IMR-90 (cell line): ENCODE results near the gene PPFIA2. TPM values are rescaled to one million over a fixed set of nuclear protein-coding genes. Genes with fewer than 3 reads are reported as not detected.
"Not testable (repeated sequence)": the region's sequence is repeated elsewhere in the genome, so short reads cannot be mapped to it uniquely, and the experiment has no call there.

ENCODE experiments used
- ATAC-seq: fragments of 200-7000 bp; cut with Tn5 transposase; 2 replicates; pipeline ENCODE4 v1.9.1; 2020; ENCODE audit warnings: low read depth, mild to moderate bottlenecking, moderate library complexity
- BruUV-seq: library from RNA; stranded (reverse); fragments of 400-500 nt; replicated peaks from 2 replicates; lab custom pipeline; 2021; lab: Mats Ljungman, UMichigan
- CTCF ChIA-PET: fragments of 300-600 bp; formaldehyde crosslinking; extraction: SDS; loops from one replicate; lab custom pipeline; 2021; ENCODE audit warnings: antibody characterized with exemption; lab: Yijun Ruan, JAX
- POLR2A ChIA-PET: fragments of 300-600 bp; sonication (Branson Sonifier 250); formaldehyde crosslinking; loops from one replicate; lab custom pipeline; 2022; ENCODE audit warnings: antibody characterized with exemption; ENCODE audit not compliant: unreplicated experiment; lab: Charles Lee
- DNase-seq: peaks from one replicate; pipeline ENCODE4 v3.0.0; 2013
- H2AFZ ChIP-seq: replicated peaks from 2 replicates; pipeline ENCODE3; 2013; ENCODE audit warnings: low read length, mild to moderate bottlenecking; ENCODE audit not compliant: poor library complexity
- H2AK5ac ChIP-seq: 2 replicates; pipeline ENCODE4 v1.6.1; 2013; ENCODE audit warnings: low read depth, low read length, inconsistent platforms
- H2AK9ac ChIP-seq: replicated peaks from 2 replicates; pipeline ENCODE3; 2013; ENCODE audit warnings: mild to moderate bottlenecking, low read depth, low read length, moderate library complexity; ENCODE audit not compliant: poor library complexity
- H2BK120ac ChIP-seq: 2 replicates; pipeline ENCODE4 v1.6.1; 2013; ENCODE audit warnings: low read depth, low read length, inconsistent platforms
- H2BK15ac ChIP-seq: 3 replicates; pipeline ENCODE4 v1.6.1; 2013; ENCODE audit warnings: low read depth, low read length, inconsistent platforms
- H2BK20ac ChIP-seq: 2 replicates; pipeline ENCODE4 v1.6.1; 2013; ENCODE audit warnings: low read depth, mild to moderate bottlenecking, inconsistent platforms, low read length, moderate library complexity
- H2BK5ac ChIP-seq: 2 replicates; pipeline ENCODE4 v1.6.1; 2013; ENCODE audit warnings: mild to moderate bottlenecking, low read depth, low read length, inconsistent platforms; ENCODE audit not compliant: poor library complexity, severe bottlenecking
- H3K14ac ChIP-seq: replicated peaks from 2 replicates; pipeline ENCODE4 v1.6.1; 2013; ENCODE audit warnings: low read depth, low read length, inconsistent platforms
- H3K18ac ChIP-seq: 2 replicates; pipeline ENCODE4 v1.6.1; 2013; ENCODE audit warnings: low read depth, low read length, control low read depth
- H3K23ac ChIP-seq: 2 replicates; pipeline ENCODE4 v1.6.1; 2013; ENCODE audit warnings: low read depth, low read length, inconsistent platforms
- H3K27ac ChIP-seq: 2 replicates; pipeline ENCODE4 v1.5.1; 2013; ENCODE audit warnings: mild to moderate bottlenecking, control low read depth, low read length; ENCODE audit not compliant: insufficient read depth
- H3K27me3 ChIP-seq: 2 replicates; pipeline ENCODE4 v1.6.1; 2013; ENCODE audit warnings: low read length; ENCODE audit not compliant: control insufficient read depth, insufficient read depth
- H3K36me3 ChIP-seq: 2 replicates; pipeline ENCODE4 v1.6.1; 2013; ENCODE audit warnings: low read length, mixed read lengths; ENCODE audit not compliant: control insufficient read depth, insufficient read depth
- H3K4ac ChIP-seq: 2 replicates; pipeline ENCODE4 v1.6.1; 2013; ENCODE audit warnings: low read depth, low read length, inconsistent platforms
- H3K4me1 ChIP-seq: 2 replicates; pipeline ENCODE4 v1.6.1; 2013; ENCODE audit warnings: low read length, mixed read lengths; ENCODE audit not compliant: control insufficient read depth, insufficient read depth
- H3K4me2 ChIP-seq: 2 replicates; pipeline ENCODE4 v1.6.1; 2013; ENCODE audit warnings: low read depth, mild to moderate bottlenecking, control low read depth, low read length, moderate library complexity
- H3K4me3 ChIP-seq: 2 replicates; pipeline ENCODE4 v1.5.1; 2013; ENCODE audit warnings: low read depth, mild to moderate bottlenecking, control low read depth, low read length, moderate library complexity; ENCODE audit not compliant: insufficient read depth
- H3K56ac ChIP-seq: 2 replicates; pipeline ENCODE4 v1.6.1; 2013; ENCODE audit warnings: low read length, inconsistent platforms; ENCODE audit not compliant: insufficient read depth; ENCODE audit errors: extremely low read depth
- H3K79me1 ChIP-seq, 2 experiments: 2 replicates each; pipeline ENCODE4 v1.6.1; 2013; ENCODE audit warnings: low read length in 2 of 2, inconsistent platforms in 1 of 2, low read depth in 1 of 2
- H3K9ac ChIP-seq: 2 replicates; pipeline ENCODE4 v1.6.1; 2013; ENCODE audit warnings: low read depth, low read length, control low read depth
- H3K9me1 ChIP-seq: 2 replicates; pipeline ENCODE4 v1.6.1; 2013; ENCODE audit warnings: low read length, inconsistent platforms; ENCODE audit not compliant: insufficient read depth
- H3K9me3 ChIP-seq: 2 replicates; pipeline ENCODE4 v1.6.1; 2013; ENCODE audit warnings: low read length; ENCODE audit not compliant: control insufficient read depth, insufficient read depth
- H4K20me1 ChIP-seq: 2 replicates; pipeline ENCODE4 v1.6.1; 2013; ENCODE audit warnings: low read length, inconsistent platforms; ENCODE audit not compliant: insufficient read depth
- H4K5ac ChIP-seq: 2 replicates; pipeline ENCODE4 v1.6.1; 2013; ENCODE audit warnings: mild to moderate bottlenecking, low read depth, low read length, control low read depth
- H4K8ac ChIP-seq, 2 experiments: 2 replicates each; pipeline ENCODE4 v1.6.1; 2013; ENCODE audit warnings: low read depth in 2 of 2, low read length in 2 of 2, control low read depth in 1 of 2, inconsistent platforms in 1 of 2
- H4K91ac ChIP-seq: 2 replicates; pipeline ENCODE4 v1.6.1; 2013; ENCODE audit warnings: low read depth, low read length, inconsistent platforms; ENCODE audit not compliant: insufficient read depth
- WGBS, 2 experiments: methylation state at CpG; one replicate each; pipeline versions ENCODE4 v1.1.5 to v1.1.7; 2013; ENCODE audit warnings: missing lambda C conversion rate in 2 of 2; ENCODE audit not compliant: insufficient read length in 1 of 2; ENCODE audit errors: extremely low coverage in 2 of 2; 5-methylcytosine and 5-hydroxymethylcytosine counted together
- dilution Hi-C: fragments of 300-500 bp; cut with HindIII; formaldehyde crosslinking; loops from one replicate; pipeline ENCODE4 v1.14.3; 2018; ENCODE audit warnings: low sequenced_read_pairs; ENCODE audit not compliant: unreplicated experiment
- in situ Hi-C: fragments of 300-500 bp; cut with MboI; formaldehyde crosslinking; loops from 3 replicates; pipeline ENCODE4 v1.14.3; 2019; ENCODE audit warnings: low sequenced_read_pairs, inconsistent platforms, mixed read lengths
- intact Hi-C: fragments of 100-400 bp; cut with micrococcal nuclease; formaldehyde crosslinking; loops from 2 replicates; pipeline ENCODE4 v1.10.0; 2022
- polyA plus RNA-seq, 3 experiments: library from polyadenylated mRNA; depleted of rRNA; stranded (reverse); fragments of >200 nt; gene quantifications; 2 replicates each; pipeline ENCODE4 v1.2.3, GENCODE V29; 2012; ENCODE audit warnings: low replicate concordance in 1 of 3
- total RNA-seq: library from RNA; depleted of rRNA; stranded (reverse); fragments of >200 nt; gene quantifications from 2 replicates; pipeline ENCODE4 v1.2.3, GENCODE V29; 2012

The PPFIA2 gene
- total and polyA plus RNA-seq, 2 of the 4 experiments (the other 2 are of a cell fraction), result 0.29 to 1.3 TPM

DNA sequence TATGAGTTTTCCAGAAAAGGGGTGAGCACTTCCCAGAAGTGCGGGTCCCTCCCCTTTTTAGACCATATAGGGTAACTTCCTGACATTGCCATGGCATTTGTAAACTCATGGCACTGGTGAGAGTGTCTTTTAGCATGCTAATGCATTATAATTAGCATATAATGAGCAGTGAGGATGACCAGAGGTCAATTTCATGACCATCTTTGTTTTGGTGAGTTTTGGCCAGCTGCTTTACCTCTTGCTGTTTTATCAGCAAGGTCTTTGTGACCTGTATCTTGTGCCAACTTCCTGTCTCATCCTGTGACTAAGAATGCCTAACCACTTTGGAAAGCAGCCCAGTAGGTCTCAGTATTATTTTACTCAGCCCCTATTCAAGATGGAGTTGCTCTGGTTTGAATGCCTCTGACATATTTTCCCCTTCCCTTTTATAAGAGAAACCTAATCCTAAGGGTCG lies 549.4 kb downstream of the PPFIA2 start:
- H3K18ac ChIP-seq, H3K9ac ChIP-seq, H3K4me3 ChIP-seq, H3K56ac ChIP-seq, intact Hi-C loops, H3K9me3 ChIP-seq, H3K4me1 ChIP-seq, H3K23ac ChIP-seq, H2AK5ac ChIP-seq, CTCF ChIA-PET, H3K79me1 ChIP-seq, H2AK9ac ChIP-seq, H3K36me3 ChIP-seq, H2AFZ ChIP-seq, BruUV-seq, H3K27me3 ChIP-seq, H2BK15ac ChIP-seq, H3K9me1 ChIP-seq, POLR2A ChIA-PET, H4K5ac ChIP-seq, in situ Hi-C loops, H2BK120ac ChIP-seq, H2BK20ac ChIP-seq, H4K8ac ChIP-seq, H3K4ac ChIP-seq, dilution Hi-C loops, H3K27ac ChIP-seq, H2BK5ac ChIP-seq, H4K20me1 ChIP-seq, H3K14ac ChIP-seq, H4K91ac ChIP-seq, H3K4me2 ChIP-seq: not testable (repeated sequence)
- peak; percentile 55 for DNase-seq
- ATAC-seq, result 0 out of 2 replicates have a peak, but pooled peaks have one; percentile 14
- no CpG with 5 or more reads among the region's 2 CpGs for WGBS, 2 experiments
